IMR-90 (cell line): Measurements from ENCODE around the gene ZBTB3. TPM values are rescaled to one million over a fixed set of nuclear protein-coding genes. Genes with fewer than 3 reads are reported as not detected.

Experiments
- ATAC-seq: fragments of 200-7000 bp; cut with Tn5 transposase; 2 replicates; pipeline ENCODE4 v1.9.1; 2020; ENCODE audit warnings: low read depth, mild to moderate bottlenecking, moderate library complexity
- BruUV-seq: library from RNA; stranded (reverse); fragments of 400-500 nt; replicated peaks from 2 replicates; lab custom pipeline; 2021; lab: Mats Ljungman, UMichigan
- CTCF ChIA-PET: fragments of 300-600 bp; formaldehyde crosslinking; extraction: SDS; loops from one replicate; lab custom pipeline; 2021; ENCODE audit warnings: antibody characterized with exemption; lab: Yijun Ruan, JAX
- POLR2A ChIA-PET: fragments of 300-600 bp; sonication (Branson Sonifier 250); formaldehyde crosslinking; loops from one replicate; lab custom pipeline; 2022; ENCODE audit warnings: antibody characterized with exemption; ENCODE audit not compliant: unreplicated experiment; lab: Charles Lee
- DNase-seq: peaks from one replicate; pipeline ENCODE4 v3.0.0; 2013
- H2AFZ ChIP-seq: replicated peaks from 2 replicates; pipeline ENCODE3; 2013; ENCODE audit warnings: low read length, mild to moderate bottlenecking; ENCODE audit not compliant: poor library complexity
- H2AK5ac ChIP-seq: 2 replicates; pipeline ENCODE4 v1.6.1; 2013; ENCODE audit warnings: low read depth, low read length, inconsistent platforms
- H2AK9ac ChIP-seq: replicated peaks from 2 replicates; pipeline ENCODE3; 2013; ENCODE audit warnings: mild to moderate bottlenecking, low read depth, low read length, moderate library complexity; ENCODE audit not compliant: poor library complexity
- H2BK120ac ChIP-seq: 2 replicates; pipeline ENCODE4 v1.6.1; 2013; ENCODE audit warnings: low read depth, low read length, inconsistent platforms
- H2BK15ac ChIP-seq: 3 replicates; pipeline ENCODE4 v1.6.1; 2013; ENCODE audit warnings: low read depth, low read length, inconsistent platforms
- H2BK20ac ChIP-seq: 2 replicates; pipeline ENCODE4 v1.6.1; 2013; ENCODE audit warnings: low read depth, mild to moderate bottlenecking, inconsistent platforms, low read length, moderate library complexity
- H2BK5ac ChIP-seq: 2 replicates; pipeline ENCODE4 v1.6.1; 2013; ENCODE audit warnings: mild to moderate bottlenecking, low read depth, low read length, inconsistent platforms; ENCODE audit not compliant: poor library complexity, severe bottlenecking
- H3K14ac ChIP-seq: replicated peaks from 2 replicates; pipeline ENCODE4 v1.6.1; 2013; ENCODE audit warnings: low read depth, low read length, inconsistent platforms
- H3K18ac ChIP-seq: 2 replicates; pipeline ENCODE4 v1.6.1; 2013; ENCODE audit warnings: low read depth, low read length, control low read depth
- H3K23ac ChIP-seq: 2 replicates; pipeline ENCODE4 v1.6.1; 2013; ENCODE audit warnings: low read depth, low read length, inconsistent platforms
- H3K27ac ChIP-seq: 2 replicates; pipeline ENCODE4 v1.5.1; 2013; ENCODE audit warnings: mild to moderate bottlenecking, control low read depth, low read length; ENCODE audit not compliant: insufficient read depth
- H3K27me3 ChIP-seq: 2 replicates; pipeline ENCODE4 v1.6.1; 2013; ENCODE audit warnings: low read length; ENCODE audit not compliant: control insufficient read depth, insufficient read depth
- H3K36me3 ChIP-seq: 2 replicates; pipeline ENCODE4 v1.6.1; 2013; ENCODE audit warnings: low read length, mixed read lengths; ENCODE audit not compliant: control insufficient read depth, insufficient read depth
- H3K4ac ChIP-seq: 2 replicates; pipeline ENCODE4 v1.6.1; 2013; ENCODE audit warnings: low read depth, low read length, inconsistent platforms
- H3K4me1 ChIP-seq: 2 replicates; pipeline ENCODE4 v1.6.1; 2013; ENCODE audit warnings: low read length, mixed read lengths; ENCODE audit not compliant: control insufficient read depth, insufficient read depth
- H3K4me2 ChIP-seq: 2 replicates; pipeline ENCODE4 v1.6.1; 2013; ENCODE audit warnings: low read depth, mild to moderate bottlenecking, control low read depth, low read length, moderate library complexity
- H3K4me3 ChIP-seq: 2 replicates; pipeline ENCODE4 v1.5.1; 2013; ENCODE audit warnings: low read depth, mild to moderate bottlenecking, control low read depth, low read length, moderate library complexity; ENCODE audit not compliant: insufficient read depth
- H3K56ac ChIP-seq: 2 replicates; pipeline ENCODE4 v1.6.1; 2013; ENCODE audit warnings: low read length, inconsistent platforms; ENCODE audit not compliant: insufficient read depth; ENCODE audit errors: extremely low read depth
- H3K79me1 ChIP-seq, 2 experiments: 2 replicates each; pipeline ENCODE4 v1.6.1; 2013; ENCODE audit warnings: low read length in 2 of 2, inconsistent platforms in 1 of 2, low read depth in 1 of 2
- H3K9ac ChIP-seq: 2 replicates; pipeline ENCODE4 v1.6.1; 2013; ENCODE audit warnings: low read depth, low read length, control low read depth
- H3K9me1 ChIP-seq: 2 replicates; pipeline ENCODE4 v1.6.1; 2013; ENCODE audit warnings: low read length, inconsistent platforms; ENCODE audit not compliant: insufficient read depth
- H3K9me3 ChIP-seq: 2 replicates; pipeline ENCODE4 v1.6.1; 2013; ENCODE audit warnings: low read length; ENCODE audit not compliant: control insufficient read depth, insufficient read depth
- H4K20me1 ChIP-seq: 2 replicates; pipeline ENCODE4 v1.6.1; 2013; ENCODE audit warnings: low read length, inconsistent platforms; ENCODE audit not compliant: insufficient read depth
- H4K5ac ChIP-seq: 2 replicates; pipeline ENCODE4 v1.6.1; 2013; ENCODE audit warnings: mild to moderate bottlenecking, low read depth, low read length, control low read depth
- H4K8ac ChIP-seq, 2 experiments: 2 replicates each; pipeline ENCODE4 v1.6.1; 2013; ENCODE audit warnings: low read depth in 2 of 2, low read length in 2 of 2, control low read depth in 1 of 2, inconsistent platforms in 1 of 2
- H4K91ac ChIP-seq: 2 replicates; pipeline ENCODE4 v1.6.1; 2013; ENCODE audit warnings: low read depth, low read length, inconsistent platforms; ENCODE audit not compliant: insufficient read depth
- BHLHE40 ChIP-seq: fragments of 150-350 bp; IDR thresholded peaks from 2 replicates; pipeline ENCODE4 v1.6.1; 2016; ENCODE audit warnings: mild to moderate bottlenecking, low read depth, low read length
- CEBPB ChIP-seq: IDR thresholded peaks from 2 replicates; pipeline ENCODE4 v1.6.1; 2012; ENCODE audit warnings: low read depth, low read length, improper control_type of control experiment
- CHD1 ChIP-seq: IDR thresholded peaks from 2 replicates; pipeline ENCODE4 v1.6.1; 2012; ENCODE audit warnings: low read depth, low read length, improper control_type of control experiment
- FOS ChIP-seq: fragments of 150-350 bp; IDR thresholded peaks from 2 replicates; pipeline ENCODE4 v1.6.1; 2016; ENCODE audit warnings: low read depth, low read length
- MAFK ChIP-seq: IDR thresholded peaks from 2 replicates; pipeline ENCODE4 v1.6.1; 2012; ENCODE audit warnings: low read depth, low read length, improper control_type of control experiment
- MAZ ChIP-seq: IDR thresholded peaks from 2 replicates; pipeline ENCODE4 v1.6.1; 2012; ENCODE audit warnings: low read depth, mild to moderate bottlenecking, low read length, improper control_type of control experiment, moderate library complexity, borderline replicate concordance
- MXI1 ChIP-seq: IDR thresholded peaks from 2 replicates; pipeline ENCODE4 v1.6.1; 2012; ENCODE audit warnings: low read depth, mild to moderate bottlenecking, low read length, moderate library complexity, borderline replicate concordance
- NFE2L2 ChIP-seq: fragments of 150-350 bp; IDR thresholded peaks from 2 replicates; pipeline ENCODE4 v1.6.1; 2016; ENCODE audit warnings: low read depth, mild to moderate bottlenecking, low read length
- POLR2A ChIP-seq: IDR thresholded peaks from 2 replicates; pipeline ENCODE4 v1.6.1; 2012; ENCODE audit warnings: mild to moderate bottlenecking, low read depth, low read length
- RAD21 ChIP-seq: IDR thresholded peaks from 2 replicates; pipeline ENCODE4 v1.6.1; 2012; ENCODE audit warnings: low read length, improper control_type of control experiment
- RCOR1 ChIP-seq: IDR thresholded peaks from 2 replicates; pipeline ENCODE4 v1.6.1; 2012; ENCODE audit warnings: mild to moderate bottlenecking, low read length, improper control_type of control experiment; ENCODE audit not compliant: insufficient replicate concordance
- RFX5 ChIP-seq: IDR thresholded peaks from 2 replicates; pipeline ENCODE4 v1.8.0; 2012; ENCODE audit warnings: low read depth, mild to moderate bottlenecking, low read length, moderate library complexity
- SMC3 ChIP-seq: fragments of 150-350 bp; IDR thresholded peaks from 2 replicates; pipeline ENCODE4 v1.6.1; 2016; ENCODE audit warnings: low read depth, mild to moderate bottlenecking, antibody characterized with exemption, low read length, moderate library complexity
- WGBS, 2 experiments: methylation state at CpG; one replicate each; pipeline versions ENCODE4 v1.1.5 to v1.1.7; 2013; ENCODE audit warnings: missing lambda C conversion rate in 2 of 2; ENCODE audit not compliant: insufficient read length in 1 of 2; ENCODE audit errors: extremely low coverage in 2 of 2; 5-methylcytosine and 5-hydroxymethylcytosine counted together
- dilution Hi-C: fragments of 300-500 bp; cut with HindIII; formaldehyde crosslinking; loops from one replicate; pipeline ENCODE4 v1.14.3; 2018; ENCODE audit warnings: low sequenced_read_pairs; ENCODE audit not compliant: unreplicated experiment
- in situ Hi-C: fragments of 300-500 bp; cut with MboI; formaldehyde crosslinking; loops from 3 replicates; pipeline ENCODE4 v1.14.3; 2019; ENCODE audit warnings: low sequenced_read_pairs, inconsistent platforms, mixed read lengths
- intact Hi-C: fragments of 100-400 bp; cut with micrococcal nuclease; formaldehyde crosslinking; loops from 2 replicates; pipeline ENCODE4 v1.10.0; 2022
- polyA plus RNA-seq, 3 experiments: library from polyadenylated mRNA; depleted of rRNA; stranded (reverse); fragments of >200 nt; gene quantifications; 2 replicates each; pipeline ENCODE4 v1.2.3, GENCODE V29; 2012; ENCODE audit warnings: low replicate concordance in 1 of 3
- total RNA-seq: library from RNA; depleted of rRNA; stranded (reverse); fragments of >200 nt; gene quantifications from 2 replicates; pipeline ENCODE4 v1.2.3, GENCODE V29; 2012
- TF ChIP-seq, protein P1 (sequence below): conservative IDR thresholded peaks from 2 replicates; pipeline ENCODE4 v1.5.1; 2012; ENCODE audit warnings: mild to moderate bottlenecking, low read depth, low read length, improper control_type of control experiment
- TF ChIP-seq, protein P2 (sequence below): fragments of 150-350 bp; IDR thresholded peaks from 2 replicates; pipeline ENCODE4 v1.6.1; 2016; ENCODE audit warnings: low read depth, mild to moderate bottlenecking, low read length, moderate library complexity, borderline replicate concordance
- TF ChIP-seq, protein P3 (sequence below): fragments of 150-350 bp; IDR thresholded peaks from 2 replicates; pipeline ENCODE4 v1.6.1; 2017; ENCODE audit warnings: mild to moderate bottlenecking, antibody characterized with exemption, low read length, low read depth

Gene ZBTB3
- total and polyA plus RNA-seq, 2 of the 4 experiments (the other 2 are of a cell fraction) = 3.4 to 8.1 TPM

DNA sequence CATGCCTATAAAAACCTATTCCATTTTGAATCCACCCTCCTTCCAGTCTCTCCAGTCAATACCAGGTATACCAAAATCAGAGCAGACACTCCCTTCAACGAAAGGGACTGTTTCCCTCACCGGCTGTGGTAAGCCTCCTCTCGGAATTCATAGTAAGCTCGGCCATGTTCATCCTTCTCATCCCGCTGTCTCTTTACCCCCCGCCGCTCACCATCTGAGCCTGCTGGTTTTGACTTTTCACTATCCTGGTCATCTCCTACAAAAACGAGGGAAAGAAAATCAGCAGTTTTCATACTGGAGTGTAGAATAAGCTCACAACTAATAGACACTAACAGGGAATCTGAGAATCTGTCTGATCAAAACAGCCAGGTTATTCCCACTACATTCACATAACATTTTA is 29.8 kb downstream of the ZBTB3 start:
- Histone ChIP-seq H2BK5ac (no peak overlapping the region), H2AK5ac (no peak overlapping the region), H2BK15ac (no peak overlapping the region), H2BK120ac (no peak overlapping the region), H2BK20ac (no peak overlapping the region), H3K79me1 (peaks cover 35 to 48% of the 10 kb centered on the region in 2 experiments), H4K5ac (no peak overlapping the region), H3K23ac (peak overlapping the region; percentile 78; the same call in 1 of the 2 replicates), H3K4me3 (no peak overlapping the region), H2AFZ (no peak overlapping the region), H4K20me1 (peaks cover 48% of the 10 kb centered on the region), H3K36me3 (peaks cover 41% of the 10 kb centered on the region), H3K4me2 (peak overlapping the region; percentile 62), H3K4ac (no peak overlapping the region), H4K91ac (no peak overlapping the region), H3K27me3 (no peaks in the 10 kb centered on the region), H3K56ac (no peak overlapping the region; the same call in 1 of the 2 replicates), H4K8ac (no peak overlapping the region), H3K9ac (peak overlapping the region; percentile 44; the same call in 1 of the 2 replicates), H2AK9ac (no peak overlapping the region), H3K14ac (no peak overlapping the region), H3K27ac (0 out of 2 replicates have a peak overlapping the region, but pooled peaks have one; percentile 9), H3K9me1 (peaks cover 8% of the 10 kb centered on the region; the same call in 1 of the 2 replicates), H3K4me1 (peaks cover 4% of the 10 kb centered on the region; the same call in 1 of the 2 replicates), H3K18ac (no peak overlapping the region), H3K9me3 (no peaks in the 10 kb centered on the region)
- intact Hi-C loops (no loop called here), in situ Hi-C loops (no loop called here), dilution Hi-C loops (no loop called here)
- CTCF ChIA-PET = interaction anchor here (0.9 kb wide), 1 partner anchor 18 kb away, joined by 3 read pairs; no protein-coding TSS in a partner anchor
- ATAC-seq (no peak), DNase-seq (no peak)
- POLR2A ChIA-PET = interaction anchor here (0.9 kb wide), 1 partner anchor 13 kb away, joined by 3 read pairs; no protein-coding TSS in a partner anchor
- BruUV-seq = no TSS peak
- TF ChIP-seq MAFK (no peak), POLR2A (no peak), NFE2L2 (no peak), RCOR1 (no peak), MAZ (no peak), RAD21 (no peak), CHD1 (no peak), CEBPB (no peak), RFX5 (no peak), MXI1 (no peak), SMC3 (no peak), FOS (no peak), BHLHE40 (no peak)
- TF ChIP-seq, protein P1, sequence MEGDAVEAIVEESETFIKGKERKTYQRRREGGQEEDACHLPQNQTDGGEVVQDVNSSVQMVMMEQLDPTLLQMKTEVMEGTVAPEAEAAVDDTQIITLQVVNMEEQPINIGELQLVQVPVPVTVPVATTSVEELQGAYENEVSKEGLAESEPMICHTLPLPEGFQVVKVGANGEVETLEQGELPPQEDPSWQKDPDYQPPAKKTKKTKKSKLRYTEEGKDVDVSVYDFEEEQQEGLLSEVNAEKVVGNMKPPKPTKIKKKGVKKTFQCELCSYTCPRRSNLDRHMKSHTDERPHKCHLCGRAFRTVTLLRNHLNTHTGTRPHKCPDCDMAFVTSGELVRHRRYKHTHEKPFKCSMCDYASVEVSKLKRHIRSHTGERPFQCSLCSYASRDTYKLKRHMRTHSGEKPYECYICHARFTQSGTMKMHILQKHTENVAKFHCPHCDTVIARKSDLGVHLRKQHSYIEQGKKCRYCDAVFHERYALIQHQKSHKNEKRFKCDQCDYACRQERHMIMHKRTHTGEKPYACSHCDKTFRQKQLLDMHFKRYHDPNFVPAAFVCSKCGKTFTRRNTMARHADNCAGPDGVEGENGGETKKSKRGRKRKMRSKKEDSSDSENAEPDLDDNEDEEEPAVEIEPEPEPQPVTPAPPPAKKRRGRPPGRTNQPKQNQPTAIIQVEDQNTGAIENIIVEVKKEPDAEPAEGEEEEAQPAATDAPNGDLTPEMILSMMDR = no peak
- TF ChIP-seq, protein P2, sequence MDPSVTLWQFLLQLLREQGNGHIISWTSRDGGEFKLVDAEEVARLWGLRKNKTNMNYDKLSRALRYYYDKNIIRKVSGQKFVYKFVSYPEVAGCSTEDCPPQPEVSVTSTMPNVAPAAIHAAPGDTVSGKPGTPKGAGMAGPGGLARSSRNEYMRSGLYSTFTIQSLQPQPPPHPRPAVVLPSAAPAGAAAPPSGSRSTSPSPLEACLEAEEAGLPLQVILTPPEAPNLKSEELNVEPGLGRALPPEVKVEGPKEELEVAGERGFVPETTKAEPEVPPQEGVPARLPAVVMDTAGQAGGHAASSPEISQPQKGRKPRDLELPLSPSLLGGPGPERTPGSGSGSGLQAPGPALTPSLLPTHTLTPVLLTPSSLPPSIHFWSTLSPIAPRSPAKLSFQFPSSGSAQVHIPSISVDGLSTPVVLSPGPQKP = no peak
- TF ChIP-seq, protein P3, sequence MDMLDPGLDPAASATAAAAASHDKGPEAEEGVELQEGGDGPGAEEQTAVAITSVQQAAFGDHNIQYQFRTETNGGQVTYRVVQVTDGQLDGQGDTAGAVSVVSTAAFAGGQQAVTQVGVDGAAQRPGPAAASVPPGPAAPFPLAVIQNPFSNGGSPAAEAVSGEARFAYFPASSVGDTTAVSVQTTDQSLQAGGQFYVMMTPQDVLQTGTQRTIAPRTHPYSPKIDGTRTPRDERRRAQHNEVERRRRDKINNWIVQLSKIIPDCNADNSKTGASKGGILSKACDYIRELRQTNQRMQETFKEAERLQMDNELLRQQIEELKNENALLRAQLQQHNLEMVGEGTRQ = no peak
- 69% methylated on average over 2 of the region's 8 CpGs; no CpG with 5 or more reads in 1 of the 2 experiments for whole genome bisulfite sequencing, 2 experiments
